ENCODE results near the gene SRL. TPM values are rescaled to one million over a fixed set of nuclear protein-coding genes. Genes with fewer than 3 reads are reported as not detected.

The SRL gene
- polyA plus RNA-seq, 3 donors: not detected

DNA sequence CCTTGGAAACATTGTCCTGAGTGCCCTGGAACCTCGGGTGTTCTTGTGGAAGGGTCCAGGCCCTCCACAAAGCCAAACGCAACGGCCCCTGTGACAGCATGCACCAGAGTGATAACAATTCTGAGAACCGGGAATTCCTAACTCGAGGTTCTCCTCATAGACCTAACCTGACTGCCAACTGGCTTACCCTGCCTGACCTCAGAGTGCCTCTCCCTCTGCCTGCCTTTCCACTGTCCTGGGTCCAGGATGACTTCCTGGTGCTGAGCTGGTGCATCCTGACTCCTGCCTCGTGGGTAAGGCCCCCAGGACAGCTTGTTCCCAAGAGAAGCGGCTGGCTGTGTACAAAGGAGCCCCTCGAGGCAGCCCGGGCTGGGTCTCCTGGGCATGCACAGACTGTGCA is 51.8 kb downstream of the SRL start:
- H3K27me3 Mint-ChIP-seq (ENCODE audit: low read depth in 3 of 3): peaks cover 48 to 69% (median 52%) of the 10 kb centered on the region in 3 donors
- H3K79me2 ChIP-seq (ENCODE audit: insufficient read depth, low read length): no peaks in the 10 kb centered on the region
- no peak overlapping the region for H3K27ac ChIP-seq (ENCODE audit: low read depth in 1 of 2, low read length in 2 of 2)
- peaks cover 0 to 8% (median 4%) of the 10 kb centered on the region in 7 donors for H3K9me3 Mint-ChIP-seq
- peaks cover 24 to 43% of the 10 kb centered on the region in 2 donors for H3K27me3 ChIP-seq (ENCODE audit: control insufficient read depth in 2 of 2, insufficient read depth in 2 of 2, low read length in 2 of 2)
- H3K27ac Mint-ChIP-seq: no peak overlapping the region
- no peaks in the 10 kb centered on the region for H4K20me1 ChIP-seq (ENCODE audit: insufficient read depth, low read length)
- 82% methylated on average over 9 of the region's 9 CpGs for WGBS (ENCODE audit: insufficient coverage)
- H3K4me1 ChIP-seq (ENCODE audit: control insufficient read depth in 1 of 2, insufficient read depth in 2 of 2, low read length in 2 of 2): peaks cover 13 to 25% of the 10 kb centered on the region in 2 donors
- peaks cover 19% of the 10 kb centered on the region for H3K4me1 Mint-ChIP-seq
- DNase-seq: no peak
- H3K36me3 ChIP-seq (replicated peaks in 1 of 2; ENCODE audit: control insufficient read depth in 1 of 2, insufficient read depth in 2 of 2, low read length in 2 of 2): no peaks in the 10 kb centered on the region
- no peaks in the 10 kb centered on the region for H3K36me3 Mint-ChIP-seq
- no peak overlapping the region for H3K4me3 ChIP-seq (replicated peaks in 1 of 3; ENCODE audit: low read depth in 2 of 3, low read length in 3 of 3)
- H3K9ac ChIP-seq (ENCODE audit: insufficient read depth, low read length, poor library complexity, severe bottlenecking): no peak overlapping the region
- H3K4me3 Mint-ChIP-seq: peak overlapping the region in 1 of 2 donors; percentile 46
- no peak overlapping the region for H2AFZ ChIP-seq (ENCODE audit: insufficient read depth, low read depth, low read length, poor library complexity, severe bottlenecking)
- intact Hi-C loops (cut with micrococcal nuclease): loop anchor here in 1 of 2 donors (10.0 kb wide), 1 partner anchor 185 kb away; no protein-coding TSS in a partner anchor
- no peaks in the 10 kb centered on the region for H3K9me3 ChIP-seq (replicated peaks in 1 of 2; ENCODE audit: control insufficient read depth in 1 of 2, insufficient read depth in 1 of 2, low read length in 2 of 2)
- TF ChIP-seq, protein P1, sequence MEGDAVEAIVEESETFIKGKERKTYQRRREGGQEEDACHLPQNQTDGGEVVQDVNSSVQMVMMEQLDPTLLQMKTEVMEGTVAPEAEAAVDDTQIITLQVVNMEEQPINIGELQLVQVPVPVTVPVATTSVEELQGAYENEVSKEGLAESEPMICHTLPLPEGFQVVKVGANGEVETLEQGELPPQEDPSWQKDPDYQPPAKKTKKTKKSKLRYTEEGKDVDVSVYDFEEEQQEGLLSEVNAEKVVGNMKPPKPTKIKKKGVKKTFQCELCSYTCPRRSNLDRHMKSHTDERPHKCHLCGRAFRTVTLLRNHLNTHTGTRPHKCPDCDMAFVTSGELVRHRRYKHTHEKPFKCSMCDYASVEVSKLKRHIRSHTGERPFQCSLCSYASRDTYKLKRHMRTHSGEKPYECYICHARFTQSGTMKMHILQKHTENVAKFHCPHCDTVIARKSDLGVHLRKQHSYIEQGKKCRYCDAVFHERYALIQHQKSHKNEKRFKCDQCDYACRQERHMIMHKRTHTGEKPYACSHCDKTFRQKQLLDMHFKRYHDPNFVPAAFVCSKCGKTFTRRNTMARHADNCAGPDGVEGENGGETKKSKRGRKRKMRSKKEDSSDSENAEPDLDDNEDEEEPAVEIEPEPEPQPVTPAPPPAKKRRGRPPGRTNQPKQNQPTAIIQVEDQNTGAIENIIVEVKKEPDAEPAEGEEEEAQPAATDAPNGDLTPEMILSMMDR (IDR thresholded peaks at IDR 0.05): no peak
- no peak overlapping the region for H3K4me2 ChIP-seq (replicated peaks; ENCODE audit: extremely low read depth, low read length, poor library complexity, severe bottlenecking)

DNA sequence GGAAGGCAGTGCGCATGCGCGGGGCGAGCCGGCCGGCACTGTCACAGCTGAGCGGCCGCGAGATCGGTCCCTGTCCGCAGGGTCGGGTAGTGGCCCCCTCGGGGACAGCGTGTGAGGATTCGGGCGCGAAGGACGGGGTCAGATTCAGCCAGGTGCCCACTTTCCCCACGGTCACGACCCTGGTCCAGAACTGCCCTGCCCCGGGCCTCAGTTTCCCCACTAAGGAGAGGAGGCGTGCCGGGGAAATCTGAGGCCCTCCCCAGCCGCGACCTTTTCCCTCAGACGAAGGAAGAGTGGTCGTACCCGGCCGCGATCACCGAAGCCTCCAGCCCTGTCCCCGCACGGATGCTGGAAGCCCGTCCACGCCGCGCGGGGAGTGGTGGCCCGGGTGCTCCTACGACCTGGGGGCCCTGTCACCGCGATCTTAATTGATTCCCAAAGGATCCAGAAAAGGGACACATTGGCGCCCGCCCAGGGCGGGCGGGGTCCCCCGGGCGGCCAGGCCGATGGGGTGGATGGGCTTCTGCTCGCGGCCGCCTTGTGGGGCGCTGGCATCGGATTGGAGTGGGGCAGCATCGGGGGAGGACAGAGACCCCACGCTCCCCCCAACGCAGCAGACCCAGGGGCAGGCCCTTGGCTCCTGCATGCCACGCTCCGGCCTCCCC is 57.7 kb downstream of the SRL start:
- peak overlapping the region; percentile 39 to 83 (median 50) for H3K4me3 ChIP-seq (replicated peaks in 1 of 3; ENCODE audit: low read depth in 2 of 3, low read length in 3 of 3)
- Mint-ChIP-seq H3K27ac (peak overlapping the region in 4 of 7 donors; percentile 31 to 76 (median 63)), H3K27me3 (ENCODE audit: low read depth in 3 of 3) (peaks cover 59 to 62% (median 59%) of the 10 kb centered on the region in 3 donors), H3K4me1 (peaks cover 15% of the 10 kb centered on the region), H3K9me3 (peaks cover 2 to 9% (median 5%) of the 10 kb centered on the region in 7 donors), H3K36me3 (peaks cover 0 to 3% of the 10 kb centered on the region in 2 donors), H3K4me3 (peak overlapping the region; percentile 60 to 83)
- H3K9ac ChIP-seq (ENCODE audit: insufficient read depth, low read length, poor library complexity, severe bottlenecking): peak overlapping the region; percentile 75
- TF ChIP-seq, protein P1 (IDR thresholded peaks at IDR 0.05): no peak
- 27% methylated on average over 59 of the region's 59 CpGs for WGBS (ENCODE audit: insufficient coverage)
- peaks cover 17 to 32% of the 10 kb centered on the region in 2 donors for H3K4me1 ChIP-seq (ENCODE audit: control insufficient read depth in 1 of 2, insufficient read depth in 2 of 2, low read length in 2 of 2)
- H3K27me3 ChIP-seq (ENCODE audit: control insufficient read depth in 2 of 2, insufficient read depth in 2 of 2, low read length in 2 of 2): peaks cover 30 to 54% of the 10 kb centered on the region in 2 donors
- H2AFZ ChIP-seq (ENCODE audit: insufficient read depth, low read depth, low read length, poor library complexity, severe bottlenecking): peak overlapping the region; percentile 90
- no peaks in the 10 kb centered on the region for H4K20me1 ChIP-seq (ENCODE audit: insufficient read depth, low read length)
- no peaks in the 10 kb centered on the region for H3K36me3 ChIP-seq (replicated peaks in 1 of 2; ENCODE audit: control insufficient read depth in 1 of 2, insufficient read depth in 2 of 2, low read length in 2 of 2)
- intact Hi-C loops (cut with micrococcal nuclease): loop anchor here in 1 of 2 donors (10.0 kb wide), 1 partner anchor 569 kb away; the partner anchor contains the start of gene SLX4
- H3K4me2 ChIP-seq (replicated peaks; ENCODE audit: extremely low read depth, low read length, poor library complexity, severe bottlenecking): peak overlapping the region; percentile 95
- H3K9me3 ChIP-seq (replicated peaks in 1 of 2; ENCODE audit: control insufficient read depth in 1 of 2, insufficient read depth in 1 of 2, low read length in 2 of 2): peaks cover 0 to 6% of the 10 kb centered on the region in 2 donors
- DNase-seq: no peak
- H3K27ac ChIP-seq (ENCODE audit: low read depth in 1 of 2, low read length in 2 of 2): peak overlapping the region in 1 of 2 donors; percentile 78
- H3K79me2 ChIP-seq (ENCODE audit: insufficient read depth, low read length): no peaks in the 10 kb centered on the region
